Measurements from ENCODE around the gene SUFU. TPM values are rescaled to one million over a fixed set of nuclear protein-coding genes. Genes with fewer than 3 reads are reported as not detected.

SUFU gene
- total RNA-seq, 4 donors from 2014 or later = 6.5 to 11.0 (median 9.2) TPM

DNA sequence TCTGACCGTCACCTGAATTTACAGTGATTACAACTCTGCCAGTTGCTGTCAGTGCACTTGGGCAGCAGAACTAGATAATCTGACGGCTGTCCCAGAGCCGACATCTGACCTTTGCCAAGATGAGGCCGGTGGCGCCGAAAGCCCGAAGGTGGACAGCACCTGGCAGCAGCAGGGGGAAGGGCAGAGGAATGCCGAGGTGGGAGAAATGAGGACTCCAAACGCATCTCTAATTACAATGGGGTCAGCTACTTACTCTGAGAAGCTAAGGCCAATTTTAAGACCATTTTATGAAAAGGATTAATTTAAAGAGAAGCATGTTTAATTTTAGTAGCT lies 174.3 kb downstream of the SUFU start:
- TF ChIP-seq, protein P1, sequence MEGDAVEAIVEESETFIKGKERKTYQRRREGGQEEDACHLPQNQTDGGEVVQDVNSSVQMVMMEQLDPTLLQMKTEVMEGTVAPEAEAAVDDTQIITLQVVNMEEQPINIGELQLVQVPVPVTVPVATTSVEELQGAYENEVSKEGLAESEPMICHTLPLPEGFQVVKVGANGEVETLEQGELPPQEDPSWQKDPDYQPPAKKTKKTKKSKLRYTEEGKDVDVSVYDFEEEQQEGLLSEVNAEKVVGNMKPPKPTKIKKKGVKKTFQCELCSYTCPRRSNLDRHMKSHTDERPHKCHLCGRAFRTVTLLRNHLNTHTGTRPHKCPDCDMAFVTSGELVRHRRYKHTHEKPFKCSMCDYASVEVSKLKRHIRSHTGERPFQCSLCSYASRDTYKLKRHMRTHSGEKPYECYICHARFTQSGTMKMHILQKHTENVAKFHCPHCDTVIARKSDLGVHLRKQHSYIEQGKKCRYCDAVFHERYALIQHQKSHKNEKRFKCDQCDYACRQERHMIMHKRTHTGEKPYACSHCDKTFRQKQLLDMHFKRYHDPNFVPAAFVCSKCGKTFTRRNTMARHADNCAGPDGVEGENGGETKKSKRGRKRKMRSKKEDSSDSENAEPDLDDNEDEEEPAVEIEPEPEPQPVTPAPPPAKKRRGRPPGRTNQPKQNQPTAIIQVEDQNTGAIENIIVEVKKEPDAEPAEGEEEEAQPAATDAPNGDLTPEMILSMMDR (IDR thresholded peaks at IDR 0.05) = no peak
- no peak for TF ChIP-seq POLR2A (IDR thresholded peaks at IDR 0.05)
- peak in 2 of 3 donors; percentile 8 to 28 for DNase-seq
- Histone ChIP-seq H3K36me3 (no peaks in the 10 kb centered on the region), H3K27me3 (no peaks in the 10 kb centered on the region), H3K9me3 (no peaks in the 10 kb centered on the region), H3K4me3 (no peak overlapping the region), H3K27ac (no peak overlapping the region), H3K4me1 (peaks cover 0 to 46% (median 17%) of the 10 kb centered on the region in 4 donors)

DNA sequence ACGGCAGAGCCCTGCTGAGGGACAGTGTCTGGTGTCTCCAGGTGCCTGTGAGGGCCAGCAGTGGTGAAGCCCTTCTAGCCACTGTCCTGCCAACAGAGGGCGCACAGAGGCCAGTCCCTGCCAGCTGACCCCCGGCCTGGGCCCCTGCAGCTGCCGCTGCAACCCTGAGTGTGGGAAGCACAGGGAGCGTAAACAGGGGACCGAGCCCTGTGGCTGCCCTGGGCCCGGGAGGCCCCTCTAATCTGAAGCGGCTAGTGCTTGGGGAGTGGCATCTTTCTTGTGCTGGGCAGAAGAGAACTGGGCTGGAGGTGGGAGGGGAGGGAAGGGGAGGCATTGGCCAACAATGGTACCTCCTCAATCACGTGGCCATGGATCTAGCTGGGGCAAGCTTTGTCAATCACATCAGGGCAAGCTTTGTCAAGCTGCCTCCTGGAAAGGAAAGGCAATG lies 175.1 kb downstream of the SUFU start:
- H3K27me3 ChIP-seq = no peaks in the 10 kb centered on the region
- peak overlapping the region in 1 of 4 donors; percentile 29 for H3K27ac ChIP-seq
- peaks cover 0 to 38% (median 17%) of the 10 kb centered on the region in 4 donors for H3K4me1 ChIP-seq
- peak; percentile 60 to 85 (median 81) for DNase-seq
- H3K4me3 ChIP-seq = no peak overlapping the region
- no peaks in the 10 kb centered on the region for H3K9me3 ChIP-seq
- H3K36me3 ChIP-seq = peaks cover 0 to under 1% (median 0%) of the 10 kb centered on the region in 3 donors
- TF ChIP-seq POLR2A (IDR thresholded peaks at IDR 0.05) = no peak
- TF ChIP-seq, protein P1 (IDR thresholded peaks at IDR 0.05) = peak; percentile 21 to 70 (median 58)

DNA sequence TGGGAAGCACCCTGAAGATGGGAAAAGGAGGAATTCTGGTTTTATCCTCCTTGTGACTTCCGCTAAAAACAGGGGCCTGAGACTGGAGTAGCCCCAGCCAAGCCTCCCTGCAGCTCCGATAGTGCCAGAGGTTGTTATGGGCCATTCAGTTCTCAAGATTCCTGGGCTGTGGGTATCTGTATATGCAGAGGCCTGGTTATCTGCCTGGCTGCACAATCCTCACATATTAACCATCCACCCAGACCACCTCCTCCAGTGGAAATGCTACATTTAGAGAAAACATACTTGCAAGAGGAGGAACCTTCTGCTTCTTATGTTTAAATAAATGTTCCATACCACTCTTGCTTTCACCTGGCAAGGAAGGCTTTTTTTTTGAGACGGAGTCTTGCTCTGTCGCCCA lies 175.8 kb downstream of the SUFU start:
- DNase-seq = no peak
- no peaks in the 10 kb centered on the region for H3K27me3 ChIP-seq
- H3K27ac ChIP-seq = no peak overlapping the region
- TF ChIP-seq, protein P1 (IDR thresholded peaks at IDR 0.05) = no peak
- no peak for TF ChIP-seq POLR2A (IDR thresholded peaks at IDR 0.05)
- H3K36me3 ChIP-seq = peaks cover 0 to 5% (median 0%) of the 10 kb centered on the region in 3 donors
- H3K9me3 ChIP-seq = no peaks in the 10 kb centered on the region
- no peak overlapping the region for H3K4me3 ChIP-seq
- H3K4me1 ChIP-seq = peaks cover 0 to 31% (median 16%) of the 10 kb centered on the region in 4 donors

DNA sequence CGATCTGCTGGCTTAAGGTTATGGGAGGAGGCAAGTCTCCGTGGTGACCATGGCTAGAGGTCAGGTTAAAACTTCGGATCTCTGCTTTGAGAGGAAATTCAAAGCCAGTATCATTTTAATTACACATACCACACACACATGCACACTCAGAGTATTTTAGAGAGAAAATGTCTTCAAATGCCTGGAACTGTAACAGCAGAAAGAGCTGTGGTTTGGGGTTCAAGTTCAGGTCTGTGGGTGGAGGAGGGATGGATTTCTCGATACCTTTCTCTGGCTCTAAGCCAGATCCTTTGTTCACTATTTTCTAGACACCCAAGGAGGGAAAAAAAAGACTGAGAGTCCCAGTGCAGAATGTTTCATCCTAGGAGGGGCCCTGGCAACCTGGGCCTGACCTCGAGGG lies 177.9 kb downstream of the SUFU start:
- Histone ChIP-seq H3K27me3 (no peaks in the 10 kb centered on the region), H3K4me3 (no peak overlapping the region), H3K4me1 (peaks cover 0 to 20% (median 3%) of the 10 kb centered on the region in 4 donors), H3K36me3 (peaks cover 0 to 13% (median 0%) of the 10 kb centered on the region in 3 donors), H3K27ac (no peak overlapping the region), H3K9me3 (no peaks in the 10 kb centered on the region)
- TF ChIP-seq POLR2A (IDR thresholded peaks at IDR 0.05) = no peak
- TF ChIP-seq, protein P1 (IDR thresholded peaks at IDR 0.05) = no peak
- DNase-seq = no peak

DNA sequence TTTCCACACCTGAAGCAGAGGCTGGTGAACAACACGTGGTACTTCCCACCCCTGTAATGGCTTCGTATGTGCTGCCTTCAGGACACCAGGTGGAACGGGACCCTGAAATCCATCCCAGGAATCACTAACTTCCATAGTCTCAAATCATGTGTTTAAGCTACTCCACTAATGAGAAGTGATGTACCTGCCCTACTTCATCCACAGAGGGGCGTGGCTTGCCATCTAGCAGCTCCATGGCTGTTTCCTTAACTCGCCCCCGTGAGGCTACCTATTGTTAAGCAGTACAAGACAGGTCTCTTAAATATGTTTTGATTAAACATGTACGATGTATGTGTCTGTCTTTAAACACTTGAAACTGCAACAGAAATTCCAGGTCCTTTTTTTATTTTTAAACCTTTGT lies 178.6 kb downstream of the SUFU start:
- Histone ChIP-seq H3K9me3 (no peaks in the 10 kb centered on the region), H3K27ac (no peak overlapping the region), H3K4me1 (peaks cover 0 to 16% (median 3%) of the 10 kb centered on the region in 4 donors), H3K4me3 (no peak overlapping the region), H3K27me3 (no peaks in the 10 kb centered on the region), H3K36me3 (peaks cover 0 to 13% (median 0%) of the 10 kb centered on the region in 3 donors)
- TF ChIP-seq, protein P1 (IDR thresholded peaks at IDR 0.05) = no peak
- TF ChIP-seq POLR2A (IDR thresholded peaks at IDR 0.05) = no peak
- DNase-seq = peak in 1 of 3 donors; percentile 46

DNA sequence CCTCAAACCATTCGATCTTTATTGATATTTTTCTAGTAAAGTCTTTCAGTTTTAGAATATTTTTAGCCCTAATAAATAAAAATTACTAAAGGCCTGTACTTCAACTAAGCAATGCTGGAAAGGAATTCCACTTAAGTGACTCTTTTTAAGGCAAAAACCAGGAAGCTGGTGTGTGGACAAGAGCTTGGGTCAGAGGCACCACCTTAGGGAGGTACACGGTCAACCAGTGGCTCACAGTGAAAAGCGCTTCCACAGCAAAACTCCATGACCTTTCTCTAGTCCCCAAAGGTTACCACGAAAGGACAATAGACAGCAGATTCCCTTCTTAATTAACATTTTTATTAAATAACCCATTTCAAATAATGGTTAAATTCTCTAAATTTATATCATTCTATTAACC lies 179.2 kb downstream of the SUFU start:
- H3K4me3 ChIP-seq = no peak overlapping the region
- H3K27me3 ChIP-seq = no peaks in the 10 kb centered on the region
- TF ChIP-seq POLR2A (IDR thresholded peaks at IDR 0.05) = no peak
- TF ChIP-seq, protein P1 (IDR thresholded peaks at IDR 0.05) = no peak
- H3K36me3 ChIP-seq = peaks cover 0 to 13% (median 0%) of the 10 kb centered on the region in 3 donors
- H3K4me1 ChIP-seq = peaks cover 0 to 10% (median 3%) of the 10 kb centered on the region in 4 donors
- no peak overlapping the region for H3K27ac ChIP-seq
- DNase-seq = no peak
- no peaks in the 10 kb centered on the region for H3K9me3 ChIP-seq

All from Peyer's patch (tissue), 4 donors.